HG02938 (cell line): ENCODE data around the gene STOX1.
"Not testable (repeated sequence)": the region's sequence is repeated elsewhere in the genome, so short reads cannot be mapped to it uniquely, and the experiment has no call there.

Source experiments
- ATAC-seq: cut with Tn5 transposase; IDR thresholded peaks from one replicate; pipeline ENCODE4 v1.9.1; 2021; ENCODE audit warnings: mild to moderate bottlenecking, moderate library complexity; ENCODE audit not compliant: unreplicated experiment

STOX1 gene, protein sequence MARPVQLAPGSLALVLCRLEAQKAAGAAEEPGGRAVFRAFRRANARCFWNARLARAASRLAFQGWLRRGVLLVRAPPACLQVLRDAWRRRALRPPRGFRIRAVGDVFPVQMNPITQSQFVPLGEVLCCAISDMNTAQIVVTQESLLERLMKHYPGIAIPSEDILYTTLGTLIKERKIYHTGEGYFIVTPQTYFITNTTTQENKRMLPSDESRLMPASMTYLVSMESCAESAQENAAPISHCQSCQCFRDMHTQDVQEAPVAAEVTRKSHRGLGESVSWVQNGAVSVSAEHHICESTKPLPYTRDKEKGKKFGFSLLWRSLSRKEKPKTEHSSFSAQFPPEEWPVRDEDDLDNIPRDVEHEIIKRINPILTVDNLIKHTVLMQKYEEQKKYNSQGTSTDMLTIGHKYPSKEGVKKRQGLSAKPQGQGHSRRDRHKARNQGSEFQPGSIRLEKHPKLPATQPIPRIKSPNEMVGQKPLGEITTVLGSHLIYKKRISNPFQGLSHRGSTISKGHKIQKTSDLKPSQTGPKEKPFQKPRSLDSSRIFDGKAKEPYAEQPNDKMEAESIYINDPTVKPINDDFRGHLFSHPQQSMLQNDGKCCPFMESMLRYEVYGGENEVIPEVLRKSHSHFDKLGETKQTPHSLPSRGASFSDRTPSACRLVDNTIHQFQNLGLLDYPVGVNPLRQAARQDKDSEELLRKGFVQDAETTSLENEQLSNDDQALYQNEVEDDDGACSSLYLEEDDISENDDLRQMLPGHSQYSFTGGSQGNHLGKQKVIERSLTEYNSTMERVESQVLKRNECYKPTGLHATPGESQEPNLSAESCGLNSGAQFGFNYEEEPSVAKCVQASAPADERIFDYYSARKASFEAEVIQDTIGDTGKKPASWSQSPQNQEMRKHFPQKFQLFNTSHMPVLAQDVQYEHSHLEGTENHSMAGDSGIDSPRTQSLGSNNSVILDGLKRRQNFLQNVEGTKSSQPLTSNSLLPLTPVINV

DNA sequence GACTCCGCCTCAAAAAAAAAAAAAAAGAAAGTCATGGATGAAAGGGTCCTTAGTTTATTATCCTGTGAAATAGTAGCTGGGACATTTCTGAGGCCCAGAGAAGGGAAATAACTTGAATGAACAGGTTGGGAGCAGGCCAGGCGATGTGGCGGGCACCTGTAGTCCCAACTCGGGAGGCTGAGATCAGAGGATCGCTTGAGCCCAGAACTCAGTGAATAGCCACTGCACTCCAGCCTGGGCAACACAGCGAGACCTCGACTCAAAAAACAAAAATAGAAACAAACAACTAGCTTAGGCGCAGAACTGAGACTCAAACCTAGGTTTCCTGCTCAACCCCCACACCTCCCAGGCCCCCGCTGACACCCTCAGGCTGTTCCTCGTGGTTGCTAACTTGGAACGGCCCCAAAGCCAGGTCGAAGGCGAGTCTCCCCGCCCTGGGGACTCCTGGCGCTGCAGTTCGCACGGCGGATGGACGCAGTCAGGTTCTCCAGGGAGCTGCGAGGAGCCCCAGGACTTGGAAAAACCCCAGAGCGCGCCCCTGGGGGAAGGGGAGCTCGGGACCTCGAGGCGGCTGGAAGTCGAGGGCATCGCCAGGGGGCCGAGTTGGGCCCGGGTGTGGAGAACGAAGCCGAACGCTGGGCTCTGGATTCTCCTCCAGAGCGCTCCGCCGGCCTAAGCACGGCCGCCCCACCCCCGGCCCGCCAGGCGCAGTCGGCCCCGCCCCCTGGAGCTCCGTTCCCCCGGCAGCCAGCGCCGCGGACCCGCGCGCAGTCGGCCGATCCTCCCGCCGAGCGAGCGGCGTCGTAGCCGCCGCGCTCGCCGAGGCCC lies at the start of gene STOX1:
TSS of gene STOX1 (plus strand) at position 768 of the 828 bp plus-strand sequence. CDS start 93 bp downstream, outside the sequence.
- no peak for ATAC-seq

DNA sequence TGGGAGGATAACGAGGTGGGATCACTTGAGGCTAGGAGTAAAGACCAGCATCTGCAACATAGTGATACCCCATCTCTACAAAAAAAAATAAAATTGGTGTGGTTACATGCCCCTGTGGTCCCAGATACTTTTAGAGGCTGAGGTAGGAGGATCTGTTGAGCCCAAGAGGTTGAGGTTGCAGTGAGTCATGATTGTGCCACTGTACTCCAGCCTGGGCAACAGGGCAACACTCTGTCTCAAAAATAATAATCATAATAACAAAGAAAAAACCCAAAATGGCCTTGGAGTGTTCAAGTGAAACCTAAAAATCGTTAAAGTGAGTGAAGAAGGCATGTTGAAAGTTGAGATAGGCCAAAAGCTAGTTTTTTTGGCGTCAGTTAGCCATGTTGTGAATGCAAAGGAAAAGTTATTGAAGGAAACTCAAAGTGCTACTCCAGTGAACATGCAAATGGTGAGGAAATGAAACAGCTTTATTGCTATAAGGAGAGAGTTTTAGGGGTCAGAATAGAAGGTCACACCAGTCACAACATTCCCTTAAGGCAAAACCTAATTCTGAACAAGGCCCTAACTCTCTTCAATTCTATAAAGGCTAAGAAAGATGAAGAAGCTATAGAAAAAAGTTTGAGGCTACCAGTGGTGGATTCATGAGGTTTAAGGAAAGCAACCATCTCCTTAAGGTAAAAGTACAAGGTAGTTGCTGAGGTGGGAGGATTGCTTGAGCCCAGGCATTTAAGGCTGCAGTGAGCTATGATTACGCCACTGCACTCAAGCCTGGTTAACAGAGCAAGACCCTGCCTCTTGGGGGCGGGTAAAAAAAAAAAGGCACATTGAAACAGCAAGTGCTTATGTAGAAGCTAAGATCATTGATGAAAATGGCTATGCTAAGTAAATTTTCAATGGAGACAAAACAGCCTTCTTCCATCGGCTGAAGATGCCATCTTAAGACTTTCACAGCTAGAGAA lies 45.4 kb upstream of the STOX1 start:
- no peak for ATAC-seq

DNA sequence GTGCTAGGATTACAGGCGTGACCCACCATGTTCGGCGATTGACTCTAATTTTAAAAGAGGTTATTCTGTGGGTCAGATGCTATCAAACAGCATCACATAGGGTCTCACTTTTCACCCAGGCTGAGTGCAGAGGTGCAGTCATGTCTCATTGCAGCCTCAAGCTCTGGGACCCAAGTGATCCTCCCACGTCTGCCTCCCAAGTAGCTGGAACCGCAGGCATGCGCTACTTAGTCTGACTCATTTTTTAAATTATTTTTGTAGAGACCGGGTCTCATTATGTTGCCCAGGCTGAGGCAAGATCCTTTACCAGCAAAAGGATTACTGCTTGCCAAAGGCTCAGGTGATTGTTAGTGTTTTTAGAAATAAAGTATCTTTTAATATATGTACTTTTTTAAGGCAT lies 42.9 kb upstream of the STOX1 start:
- ATAC-seq = no peak

DNA sequence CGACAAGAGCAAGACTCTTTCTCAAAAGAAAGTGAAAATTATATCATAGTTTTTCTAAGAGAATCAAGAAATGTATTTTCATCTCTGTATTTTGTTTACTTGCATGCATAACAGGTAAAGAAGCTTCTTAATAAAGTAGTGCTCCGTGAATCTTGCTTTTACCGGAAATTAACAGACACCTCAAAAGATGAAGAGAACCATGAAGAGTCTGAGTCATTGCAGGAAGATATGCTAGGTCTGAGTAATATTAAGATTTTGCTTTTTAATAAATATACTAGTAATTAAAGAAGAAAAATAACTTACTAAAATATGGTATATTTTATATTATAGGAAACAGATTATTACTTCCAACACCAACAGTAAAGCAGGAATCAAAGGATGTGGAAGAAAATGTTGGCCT lies 39.5 kb upstream of the STOX1 start:
- no peak for ATAC-seq

DNA sequence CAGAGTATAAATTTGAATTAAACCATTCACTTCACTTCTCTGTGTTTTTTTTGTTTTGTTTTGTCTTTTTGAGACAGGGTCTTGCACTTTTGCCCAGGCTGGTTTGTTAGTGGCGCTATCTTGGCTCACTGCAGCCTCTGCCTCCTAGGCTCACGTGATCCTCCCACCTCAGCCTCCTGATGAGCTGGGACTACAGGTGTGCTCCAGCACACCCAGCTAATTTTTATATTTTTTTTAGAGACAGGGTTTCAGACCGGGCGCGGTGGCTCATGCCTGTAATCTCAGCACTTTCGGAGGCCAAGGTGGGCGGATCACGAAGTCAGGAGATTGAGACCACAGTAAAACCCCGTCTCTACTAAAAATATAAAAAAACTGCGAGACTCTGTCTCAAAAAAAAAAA lies 36.9 kb upstream of the STOX1 start:
- no peak for ATAC-seq

DNA sequence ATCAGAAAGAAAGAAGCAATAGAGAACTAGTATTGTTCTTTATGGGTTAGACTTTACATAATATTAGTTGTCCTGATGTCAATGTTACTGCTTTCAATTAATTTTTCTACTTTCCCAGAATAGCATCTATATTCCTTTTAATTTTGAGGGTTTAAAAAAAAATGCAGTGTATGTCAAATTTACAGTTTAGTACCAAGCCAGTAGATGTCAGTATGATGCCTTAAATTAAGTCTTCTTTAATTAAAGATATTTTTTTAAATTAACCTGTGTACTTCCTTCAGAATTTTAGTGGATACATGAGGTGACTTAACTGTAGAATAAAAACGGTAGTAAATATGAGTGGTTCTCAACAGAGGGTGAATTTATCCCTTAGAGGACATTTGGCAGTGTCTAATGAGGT lies 35.2 kb upstream of the STOX1 start:
- ATAC-seq = no peak

DNA sequence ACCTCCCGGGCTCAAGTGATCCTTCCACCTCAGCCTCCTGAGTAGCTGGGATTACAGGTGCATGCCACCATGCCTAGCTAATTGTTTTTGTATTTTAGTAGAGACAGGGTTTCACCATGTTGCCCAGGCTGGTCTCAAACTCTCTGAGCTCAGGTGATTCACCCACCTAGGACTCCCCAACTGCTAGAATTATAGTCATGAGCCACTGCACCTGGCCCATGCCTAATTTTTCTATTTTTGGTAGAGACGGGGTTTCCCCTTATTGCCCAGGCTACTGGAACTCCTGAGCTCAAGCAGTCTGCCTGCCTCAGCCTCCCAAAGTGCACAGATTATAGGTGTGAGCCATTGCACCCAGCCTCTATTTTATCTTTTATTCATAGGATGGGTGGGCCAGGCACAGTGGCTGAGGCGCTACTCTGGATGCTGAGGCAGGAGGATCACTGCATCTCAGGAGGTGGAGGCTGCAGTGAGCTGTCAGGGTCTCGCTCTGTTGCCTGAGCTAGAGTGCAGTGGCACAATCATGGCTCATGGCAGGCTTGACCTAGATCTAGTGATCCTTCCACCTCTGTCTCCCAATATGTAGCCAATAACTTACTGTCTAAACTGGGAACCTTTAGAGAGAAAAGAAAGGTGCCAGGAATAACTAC lies 31.3 kb upstream of the STOX1 start:
- no peak for ATAC-seq

DNA sequence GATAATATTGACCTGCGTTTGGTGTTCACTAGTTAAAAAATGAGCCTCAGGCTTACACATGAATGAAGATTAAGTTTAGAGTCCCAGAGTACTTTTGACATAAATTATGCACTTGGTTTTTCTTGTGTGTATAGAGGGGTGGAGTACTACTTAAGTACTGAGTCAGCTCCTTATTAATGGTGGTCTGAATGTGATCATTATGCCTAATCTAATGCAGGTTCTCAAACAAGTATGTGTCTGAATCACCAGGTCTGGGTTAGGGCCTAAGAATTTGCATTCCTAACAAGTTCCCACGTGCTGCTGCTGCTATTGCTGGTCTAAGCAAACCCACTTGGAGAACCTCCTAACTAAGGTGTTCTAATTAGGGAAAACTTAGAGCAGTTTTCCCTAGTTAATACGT lies 30.7 kb upstream of the STOX1 start:
- no peak for ATAC-seq

DNA sequence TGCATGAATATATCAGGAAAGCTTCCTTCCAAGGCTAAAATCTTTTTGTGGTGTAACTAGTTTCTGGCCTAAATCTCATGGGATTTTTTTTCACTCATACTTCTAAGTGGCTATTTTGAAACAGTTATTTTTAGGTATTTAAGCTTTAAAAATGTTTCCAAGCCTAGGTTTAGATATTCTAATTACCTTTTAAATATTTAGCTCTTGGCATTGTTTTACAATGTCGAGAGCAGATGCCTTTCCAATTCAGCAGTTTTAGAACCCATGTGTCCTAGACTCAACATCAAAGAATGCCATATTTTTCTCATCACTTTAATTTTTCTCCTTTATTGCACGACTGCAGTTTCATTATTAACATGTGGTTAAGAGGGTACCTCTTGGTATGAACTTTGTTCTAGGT lies 27.1 kb upstream of the STOX1 start:
- no peak for ATAC-seq

DNA sequence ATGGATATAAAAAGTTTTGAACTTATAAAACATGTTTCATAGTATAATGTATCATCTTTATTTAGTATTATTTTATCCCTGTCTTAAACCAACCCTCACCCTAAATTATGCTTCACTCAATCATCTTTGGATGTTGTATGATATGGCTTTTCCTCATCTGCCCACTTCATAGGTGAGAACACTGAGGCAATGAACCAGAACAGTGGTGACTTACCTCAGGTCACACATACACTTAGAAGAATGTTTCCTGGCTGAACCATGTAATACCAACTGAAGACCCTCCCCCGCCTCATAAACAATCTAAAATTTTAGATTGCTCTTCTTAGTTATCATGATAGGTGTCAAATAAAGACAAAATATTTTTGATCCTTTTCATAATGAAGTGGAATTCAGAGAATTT lies 22.6 kb upstream of the STOX1 start:
- no peak for ATAC-seq

DNA sequence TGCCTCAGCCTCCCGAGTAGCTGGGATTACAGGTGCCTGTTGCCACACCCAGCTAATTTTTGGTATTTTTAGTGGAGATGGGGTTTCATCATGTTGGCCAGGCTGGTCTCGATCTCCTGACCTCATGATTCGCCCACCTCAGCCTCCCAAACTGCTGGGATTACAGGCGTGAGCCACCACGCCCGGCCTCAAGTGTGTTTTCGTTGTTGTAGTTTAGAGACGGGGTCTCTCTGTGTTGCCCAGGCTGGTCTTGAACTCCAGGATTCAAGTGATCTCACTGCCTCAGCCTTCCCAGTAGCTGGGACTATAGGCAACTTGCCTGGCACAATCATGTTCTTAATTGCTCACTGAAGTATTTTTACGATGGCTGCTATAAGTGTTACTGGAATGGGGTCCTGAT lies 16.5 kb upstream of the STOX1 start:
- ATAC-seq = not testable (repeated sequence)

DNA sequence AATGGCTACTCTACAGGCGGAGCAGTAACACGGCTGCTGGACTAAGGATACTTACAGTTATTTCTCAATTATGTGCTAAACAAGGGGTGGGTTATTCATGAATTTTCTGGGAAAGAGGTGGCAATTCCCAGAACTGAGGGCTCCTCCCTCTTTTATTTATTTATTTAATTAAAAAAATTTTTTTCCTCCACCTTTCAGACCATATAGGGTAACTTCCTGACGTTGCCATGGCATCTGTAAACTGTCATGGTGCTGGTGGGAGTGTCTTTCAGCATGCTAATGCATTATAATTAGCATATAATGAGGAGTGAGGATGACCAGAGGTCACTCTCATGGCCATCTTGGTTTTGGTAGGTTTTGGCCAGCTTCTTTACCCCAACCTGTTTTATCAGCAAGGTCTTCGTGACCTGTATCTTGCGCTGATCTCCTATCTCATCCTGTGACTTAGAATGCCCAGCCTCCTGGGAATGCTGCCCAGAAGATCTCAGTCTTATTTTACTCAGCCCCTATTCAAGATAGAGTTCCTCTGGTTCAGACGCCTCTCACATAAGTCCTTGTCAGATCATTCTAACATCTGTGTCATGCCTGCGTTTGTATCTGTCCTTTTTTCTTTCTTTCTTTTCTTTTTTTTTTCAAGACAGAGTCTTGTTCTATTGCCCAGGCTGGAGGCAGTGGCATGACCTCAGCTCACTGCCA lies 15.9 kb upstream of the STOX1 start:
- ATAC-seq = no peak

DNA sequence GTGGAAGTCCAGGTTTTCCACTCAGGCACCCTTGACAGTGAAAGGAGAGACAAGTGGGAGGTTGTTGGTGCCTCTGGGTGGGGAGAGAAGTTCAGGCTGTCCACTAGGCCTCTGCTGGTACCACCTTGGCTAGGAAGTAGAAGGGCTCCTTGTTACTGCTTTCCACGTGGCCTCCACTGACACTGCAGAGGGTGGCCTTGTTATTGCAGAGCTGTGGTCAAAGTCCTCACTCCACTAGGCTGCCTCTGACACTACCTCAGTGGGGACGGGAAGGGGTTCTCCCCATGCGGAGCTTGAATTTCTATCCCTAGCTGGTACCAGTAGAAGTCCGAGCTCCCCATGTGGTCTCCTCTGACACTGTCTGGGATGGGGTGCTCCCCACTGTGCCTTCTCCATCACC lies 14.9 kb upstream of the STOX1 start:
- ATAC-seq = no peak

DNA sequence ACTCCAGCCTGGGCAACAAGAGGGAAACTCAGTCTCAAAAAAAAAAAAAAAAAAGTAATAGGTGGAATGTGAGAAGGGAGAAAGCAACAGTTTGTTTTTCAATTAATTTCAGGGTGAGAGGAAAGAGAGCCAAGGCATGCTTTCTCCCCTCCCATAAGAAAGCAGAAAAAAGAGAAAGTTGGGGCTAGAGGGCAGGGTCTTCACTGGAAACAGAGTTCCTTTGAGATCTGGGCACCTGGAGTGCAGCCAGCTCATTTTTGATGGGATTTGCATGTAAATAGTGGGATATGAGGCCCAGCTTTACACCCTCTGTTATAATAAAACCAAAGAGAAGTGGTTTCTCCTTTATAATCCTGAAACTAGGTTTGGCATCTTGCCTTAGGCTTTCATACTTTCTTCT lies 13.8 kb upstream of the STOX1 start:
- no peak for ATAC-seq

DNA sequence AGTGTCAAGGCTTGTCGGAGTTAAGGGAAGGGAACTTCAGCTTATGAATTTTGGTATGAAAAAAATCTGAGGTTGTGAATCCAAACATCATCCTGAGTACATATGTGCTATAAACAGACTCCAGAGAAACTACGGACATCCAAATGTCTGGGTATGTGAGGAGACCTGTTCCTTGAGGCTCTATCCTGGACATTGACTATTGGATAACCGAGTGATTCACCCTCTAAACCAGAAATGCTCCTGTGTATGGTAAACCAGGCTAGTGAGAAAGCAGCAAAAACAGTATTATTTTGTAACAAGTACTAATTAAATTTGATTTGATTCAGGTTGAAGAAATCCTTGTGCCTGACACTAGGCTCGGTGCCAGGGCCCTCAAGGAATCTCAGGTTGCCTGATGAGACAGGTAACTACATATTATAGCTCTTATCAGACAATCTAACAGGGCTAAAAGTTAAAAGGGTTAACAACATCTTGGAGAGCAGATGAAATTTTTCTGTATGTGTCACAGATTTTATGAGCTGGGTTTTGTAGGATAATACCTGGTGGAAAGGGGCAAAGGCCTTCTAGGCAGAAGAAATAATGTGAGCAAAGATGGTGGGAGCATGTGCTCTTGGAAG lies 10.4 kb upstream of the STOX1 start:
- ATAC-seq = no peak

DNA sequence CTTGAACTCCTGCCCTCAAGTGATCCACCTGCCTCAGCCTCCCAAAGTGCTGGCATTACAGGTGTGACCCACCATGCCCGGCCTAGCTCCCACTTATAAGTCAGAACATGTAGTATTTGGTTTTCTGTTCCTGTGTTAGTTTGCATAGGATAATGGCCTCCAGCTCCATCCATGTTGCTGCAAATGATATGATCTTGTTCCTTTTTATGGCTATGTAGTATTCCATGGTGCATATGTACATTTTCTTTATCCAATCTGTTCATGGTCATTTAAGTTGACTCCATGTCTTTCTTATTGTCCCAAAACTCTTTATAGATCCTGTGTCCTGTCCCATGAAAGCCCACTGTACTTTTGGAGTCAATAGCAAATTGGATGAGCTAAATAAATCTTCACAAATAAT lies 7.0 kb upstream of the STOX1 start:
- ATAC-seq = not testable (repeated sequence)

DNA sequence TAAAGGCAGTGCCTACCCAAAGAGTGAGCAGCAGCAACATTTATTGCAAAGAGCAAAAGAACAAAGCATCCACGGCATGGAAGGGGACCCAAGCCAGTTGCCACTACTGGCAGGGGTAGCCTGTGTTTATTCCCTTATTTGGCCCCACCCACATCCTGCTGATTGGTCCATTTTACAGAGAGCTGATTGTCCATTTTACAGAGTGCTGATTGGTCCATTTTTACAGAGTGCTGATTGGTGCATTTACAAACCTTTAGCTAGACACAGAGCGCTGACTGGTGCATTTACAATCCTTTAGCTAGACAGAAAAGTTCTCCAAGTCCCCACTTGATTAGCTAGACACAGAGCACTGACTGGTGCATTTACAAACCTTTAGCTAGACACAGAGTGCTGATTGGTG lies 4.7 kb upstream of the STOX1 start:
- ATAC-seq = not testable (repeated sequence)

DNA sequence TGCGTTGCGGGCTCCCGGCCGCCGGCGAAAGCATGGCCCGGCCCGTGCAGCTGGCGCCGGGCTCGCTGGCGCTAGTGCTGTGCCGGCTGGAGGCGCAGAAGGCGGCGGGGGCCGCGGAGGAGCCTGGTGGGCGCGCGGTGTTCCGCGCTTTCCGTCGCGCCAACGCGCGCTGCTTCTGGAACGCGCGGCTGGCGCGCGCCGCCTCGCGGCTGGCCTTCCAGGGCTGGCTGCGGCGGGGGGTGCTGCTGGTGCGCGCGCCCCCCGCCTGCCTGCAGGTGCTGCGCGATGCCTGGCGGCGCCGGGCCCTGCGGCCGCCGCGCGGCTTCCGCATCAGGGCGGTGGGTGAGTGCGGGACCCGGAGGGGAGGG lies 245 bp downstream of the STOX1 start:
- ATAC-seq = not testable (repeated sequence)
